CD4-positive, CD25-positive, alpha-beta regulatory T cell (primary cell): ENCODE measurements around the gene ADSS2. TPM values are rescaled to one million over a fixed set of nuclear protein-coding genes. Genes with fewer than 3 reads are reported as not detected.
A peak's percentile ranks its signal among the peaks of the same experiment; 100 is the strongest.

ENCODE experiments used
- ATAC-seq, 2 donors: fragments of 150-1000 bp; cut with Tn5 transposase; one replicate each; pipeline ENCODE4 v1.10.0; 2021; ENCODE audit warnings: low read depth in 2 of 2, moderate number of reproducible peaks in 2 of 2, moderate library complexity in 1 of 2
- DNase-seq, 3 donors: peaks; one replicate each; pipeline versions ENCODE4 v3.0.0 to v3.0.0-alpha.2; 2012 to 2022; ENCODE audit warnings: mixed read lengths in 1 of 3
- H3K27ac ChIP-seq: one replicate; pipeline ENCODE4 v1.7.0; 2013; ENCODE audit warnings: mild to moderate bottlenecking, low read length; ENCODE audit not compliant: insufficient read depth, poor library complexity, severe bottlenecking
- H3K27me3 ChIP-seq: one replicate; pipeline ENCODE4 v1.7.0; 2013; ENCODE audit warnings: low read length; ENCODE audit not compliant: control insufficient read depth, insufficient read depth
- H3K36me3 ChIP-seq: one replicate; pipeline ENCODE4 v1.7.0; 2013; ENCODE audit warnings: mild to moderate bottlenecking, low read length, moderate library complexity; ENCODE audit not compliant: control insufficient read depth, insufficient read depth
- H3K4me1 ChIP-seq: 2 replicates; pipeline ENCODE4 v1.7.0; 2013; ENCODE audit warnings: mild to moderate bottlenecking, low read length; ENCODE audit not compliant: insufficient read depth, control insufficient read depth, poor library complexity, severe bottlenecking
- H3K4me3 ChIP-seq: one replicate; pipeline ENCODE4 v1.7.0; 2013; ENCODE audit warnings: low read depth, mild to moderate bottlenecking, low read length, moderate library complexity
- H3K9me3 ChIP-seq, 2 experiments: 1 replicate in 1 of 2; 2 replicates in 1 of 2; pipeline ENCODE4 v1.7.0; 2013; ENCODE audit warnings: low read length in 2 of 2, mild to moderate bottlenecking in 1 of 2, moderate library complexity in 1 of 2; ENCODE audit not compliant: control insufficient read depth in 2 of 2
- H3K27ac Mint-ChIP-seq, 3 donors: one replicate each; pipeline ENCODE4 v1.8.0; 2020 to 2022; ENCODE audit warnings: mild to moderate bottlenecking in 3 of 3, mixed read lengths in 3 of 3, moderate library complexity in 2 of 3
- H3K27me3 Mint-ChIP-seq: one replicate; pipeline ENCODE4 v1.8.0; 2022; ENCODE audit warnings: mild to moderate bottlenecking, mixed read lengths
- H3K36me3 Mint-ChIP-seq: one replicate; pipeline ENCODE4 v1.8.0; 2020; ENCODE audit warnings: mixed read lengths
- H3K4me1 Mint-ChIP-seq, 4 donors: one replicate each; pipeline ENCODE4 v1.8.0; 2020 to 2022; ENCODE audit warnings: mixed read lengths in 4 of 4, mild to moderate bottlenecking in 1 of 4
- H3K4me3 Mint-ChIP-seq, 4 donors: one replicate each; pipeline ENCODE4 v1.8.0; 2020 to 2022; ENCODE audit warnings: mild to moderate bottlenecking in 4 of 4, mixed read lengths in 4 of 4, moderate library complexity in 3 of 4
- H3K9me3 Mint-ChIP-seq, 7 donors: one replicate each; pipeline ENCODE4 v1.8.0; 2020 to 2022; ENCODE audit warnings: mixed read lengths in 7 of 7, mild to moderate bottlenecking in 3 of 7, moderate library complexity in 2 of 7
- polyA plus RNA-seq, 4 donors: library from polyadenylated mRNA; unstranded; fragments of 300-500 nt; fragmentation: Illumina TruSeq; gene quantifications; one replicate each; pipeline ENCODE4 v1.2.3, GENCODE V29; 2021
- total RNA-seq: library from RNA; stranded (reverse); gene quantifications from one replicate; pipeline ENCODE4 v1.2.3, GENCODE V29; 2022

Gene ADSS2
- total and polyA plus RNA-seq, 5 donors from 2014 or later, result 27.1 to 53.4 (median 28.5) TPM

GRCh38 chr1:244394826-244395765, 56.6 kb downstream of the ADSS2 start:
- DNase-seq, result no peak
- ATAC-seq, result peak; percentile 6 to 18
- Histone ChIP-seq H3K27ac (no peak overlapping the region), H3K36me3 (no peaks in the 10 kb centered on the region), H3K27me3 (no peaks in the 10 kb centered on the region), H3K4me3 (no peak overlapping the region), H3K9me3 (no peaks in the 10 kb centered on the region), H3K4me1 (no peaks in the 10 kb centered on the region)
- Mint-ChIP-seq H3K4me3 (no peak overlapping the region), H3K27me3 (no peaks in the 10 kb centered on the region), H3K9me3 (peaks cover 0 to 4% (median 1%) of the 10 kb centered on the region in 7 donors), H3K4me1 (peaks cover 0 to 11% (median 2%) of the 10 kb centered on the region in 4 donors), H3K27ac (no peak overlapping the region), H3K36me3 (peaks cover 3% of the 10 kb centered on the region)

- H3K9me3 Mint-ChIP-seq, result peaks cover 0 to 4% (median 1%) of the 10 kb centered on the region in 7 donors
- H3K36me3 ChIP-seq, result no peaks in the 10 kb centered on the region
- DNase-seq (no peak), ATAC-seq (no peak)
- no peak overlapping the region for H3K27ac Mint-ChIP-seq
- H3K4me3 Mint-ChIP-seq, result no peak overlapping the region
- H3K9me3 ChIP-seq, result no peaks in the 10 kb centered on the region
- H3K4me1 Mint-ChIP-seq, result peaks cover 0 to 11% (median 2%) of the 10 kb centered on the region in 4 donors
- no peak overlapping the region for H3K27ac ChIP-seq
- H3K36me3 Mint-ChIP-seq, result peaks cover 3% of the 10 kb centered on the region
- H3K27me3 ChIP-seq, result no peaks in the 10 kb centered on the region
- H3K4me1 ChIP-seq, result no peaks in the 10 kb centered on the region
- no peaks in the 10 kb centered on the region for H3K27me3 Mint-ChIP-seq
- no peak overlapping the region for H3K4me3 ChIP-seq
Observed at GRCh38 chr1:244394346-244394745, 57.4 kb downstream of the ADSS2 start.

- H3K36me3 Mint-ChIP-seq, result no peaks in the 10 kb centered on the region
- no peak for DNase-seq
- no peak overlapping the region for H3K27ac Mint-ChIP-seq
- Histone ChIP-seq H3K4me1 (no peaks in the 10 kb centered on the region), H3K9me3 (no peaks in the 10 kb centered on the region), H3K36me3 (no peaks in the 10 kb centered on the region), H3K4me3 (no peak overlapping the region), H3K27ac (no peak overlapping the region), H3K27me3 (no peaks in the 10 kb centered on the region)
- peaks cover 0 to 4% (median 0%) of the 10 kb centered on the region in 7 donors for H3K9me3 Mint-ChIP-seq
- no peak for ATAC-seq
- no peaks in the 10 kb centered on the region for H3K27me3 Mint-ChIP-seq
- H3K4me3 Mint-ChIP-seq, result no peak overlapping the region
- H3K4me1 Mint-ChIP-seq, result peaks cover 0 to 11% (median 2%) of the 10 kb centered on the region in 4 donors
Observed at GRCh38 chr1:244393604-244394176, 58.0 kb downstream of the ADSS2 start.

GRCh38 chr1:244391761-244392160, 59.9 kb downstream of the ADSS2 start:
- H3K4me3 Mint-ChIP-seq, result no peak overlapping the region
- Histone ChIP-seq H3K27ac (no peak overlapping the region), H3K4me1 (no peaks in the 10 kb centered on the region), H3K9me3 (no peaks in the 10 kb centered on the region), H3K36me3 (no peaks in the 10 kb centered on the region), H3K4me3 (no peak overlapping the region), H3K27me3 (no peaks in the 10 kb centered on the region)
- H3K4me1 Mint-ChIP-seq, result peaks cover 0 to 5% (median 4%) of the 10 kb centered on the region in 4 donors
- H3K36me3 Mint-ChIP-seq, result no peaks in the 10 kb centered on the region
- H3K9me3 Mint-ChIP-seq, result peaks cover 0 to 4% (median 0%) of the 10 kb centered on the region in 7 donors
- H3K27me3 Mint-ChIP-seq, result no peaks in the 10 kb centered on the region
- ATAC-seq (no peak), DNase-seq (no peak)
- peak overlapping the region in 1 of 3 donors; percentile 9 for H3K27ac Mint-ChIP-seq

- Mint-ChIP-seq H3K4me1 (peaks cover 0 to 3% (median 0%) of the 10 kb centered on the region in 4 donors), H3K36me3 (no peaks in the 10 kb centered on the region), H3K9me3 (peaks cover 0 to 4% (median 0%) of the 10 kb centered on the region in 7 donors), H3K27me3 (no peaks in the 10 kb centered on the region), H3K27ac (peak overlapping the region in 1 of 3 donors; percentile 20), H3K4me3 (no peak overlapping the region)
- Histone ChIP-seq H3K4me3 (no peak overlapping the region), H3K9me3 (no peaks in the 10 kb centered on the region), H3K27ac (no peak overlapping the region), H3K36me3 (no peaks in the 10 kb centered on the region), H3K4me1 (no peaks in the 10 kb centered on the region), H3K27me3 (no peaks in the 10 kb centered on the region)
- no peak for DNase-seq
- ATAC-seq, result no peak
Observed at GRCh38 chr1:244388961-244389360, 62.7 kb downstream of the ADSS2 start.

- peaks cover 0 to 4% (median 0%) of the 10 kb centered on the region in 7 donors for H3K9me3 Mint-ChIP-seq
- peaks cover 0 to 3% (median 0%) of the 10 kb centered on the region in 4 donors for H3K4me1 Mint-ChIP-seq
- Histone ChIP-seq H3K27me3 (no peaks in the 10 kb centered on the region), H3K27ac (no peak overlapping the region), H3K4me1 (no peaks in the 10 kb centered on the region), H3K9me3 (no peaks in the 10 kb centered on the region), H3K36me3 (no peaks in the 10 kb centered on the region), H3K4me3 (no peak overlapping the region)
- H3K27me3 Mint-ChIP-seq, result no peaks in the 10 kb centered on the region
- DNase-seq, result no peak
- no peak overlapping the region for H3K4me3 Mint-ChIP-seq
- peaks cover 4% of the 10 kb centered on the region for H3K36me3 Mint-ChIP-seq
- no peak for ATAC-seq
- no peak overlapping the region for H3K27ac Mint-ChIP-seq
Observed at GRCh38 chr1:244387415-244387814, 64.3 kb downstream of the ADSS2 start.

- no peak overlapping the region for H3K4me3 ChIP-seq
- DNase-seq, result no peak
- H3K9me3 ChIP-seq, result no peaks in the 10 kb centered on the region
- Mint-ChIP-seq H3K4me1 (peaks cover 0 to 3% (median 0%) of the 10 kb centered on the region in 4 donors), H3K9me3 (peaks cover 0 to 2% (median 0%) of the 10 kb centered on the region in 7 donors), H3K36me3 (peaks cover 9% of the 10 kb centered on the region), H3K27ac (no peak overlapping the region), H3K4me3 (no peak overlapping the region), H3K27me3 (no peaks in the 10 kb centered on the region)
- H3K4me1 ChIP-seq, result no peaks in the 10 kb centered on the region
- no peak for ATAC-seq
- no peaks in the 10 kb centered on the region for H3K36me3 ChIP-seq
- no peak overlapping the region for H3K27ac ChIP-seq
- H3K27me3 ChIP-seq, result no peaks in the 10 kb centered on the region
Observed at GRCh38 chr1:244386595-244386994, 65.1 kb downstream of the ADSS2 start.
